T-helper 2 cell treated with Interferon-gamma antibody and Interleukin-4, amounts not matched to agents 100 ng/mL and 5 ng/mL, for 36 hours (primary cell): ENCODE data around the gene DPYSL4. TPM values are rescaled to one million over a fixed set of nuclear protein-coding genes. Genes with fewer than 3 reads are reported as not detected.

Experiments used
- intact Hi-C: fragments of 100-400 bp; cut with micrococcal nuclease; formaldehyde crosslinking; loops from one replicate; pipeline ENCODE4 v1.15.1; 2023
- total RNA-seq: library from RNA; stranded (reverse); gene quantifications from 2 replicates; pipeline ENCODE4 v1.2.3, GENCODE V29; 2022

The DPYSL4 gene
- total RNA-seq, 1 donor from 2014 or later: 11.1 TPM

DNA sequence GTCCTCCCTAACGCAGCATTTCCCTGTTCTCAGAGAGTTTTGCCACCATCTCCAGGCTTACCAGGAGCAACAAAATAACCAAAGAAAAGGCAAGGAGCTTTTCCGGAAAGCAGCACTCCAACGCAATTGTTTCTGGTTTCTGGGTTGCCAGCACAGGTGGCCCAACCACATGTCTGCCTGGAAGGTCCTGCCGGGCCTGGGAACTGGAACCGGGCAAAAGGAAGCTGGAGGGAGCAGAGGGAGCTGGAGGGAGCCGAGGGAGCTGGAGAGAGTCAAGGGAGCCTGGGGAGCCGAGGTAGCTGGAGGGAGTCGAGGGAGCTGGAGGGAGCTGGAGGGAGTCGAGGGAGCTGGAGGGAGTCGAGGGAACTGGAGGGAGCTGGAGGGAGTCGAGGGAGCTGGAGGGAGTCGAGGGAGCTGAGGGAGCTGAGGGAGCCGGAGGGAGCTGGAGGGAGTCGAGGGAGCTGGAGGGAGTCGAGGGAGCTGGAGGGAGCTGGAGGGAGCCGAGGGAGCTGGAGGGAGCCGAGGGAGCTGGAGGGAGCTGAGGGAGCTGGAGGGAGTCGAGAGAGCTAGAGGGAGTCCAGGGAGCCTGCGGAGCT is 66.4 kb downstream of the DPYSL4 start:
- intact Hi-C loops: no loop called here

DNA sequence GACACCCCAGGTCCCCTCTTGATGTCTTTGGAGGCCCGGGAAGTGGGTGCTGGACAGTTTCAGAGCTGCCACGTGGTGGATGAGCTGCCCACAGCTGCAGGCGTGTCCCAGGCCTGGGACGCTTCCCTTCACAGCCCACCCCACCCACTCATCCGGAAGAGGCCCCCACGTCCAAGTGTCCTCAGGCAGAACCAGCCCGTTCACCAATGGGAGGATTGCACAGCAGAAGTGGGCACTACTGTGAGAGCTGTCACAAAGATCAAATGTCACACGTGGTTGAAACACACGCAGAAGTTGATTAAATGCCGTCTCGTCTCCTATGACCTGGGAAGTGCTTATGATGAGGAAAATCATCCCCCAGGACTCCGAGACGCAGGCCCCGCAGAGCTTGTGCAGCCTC is 68.1 kb downstream of the DPYSL4 start:
- intact Hi-C loops: no loop called here

Other genes with a start within 250 kb of the DPYSL4 start
- 39.9 and 41.0 TPM in 2 replicates for gene BNIP3, start 205.0 kb upstream of the DPYSL4 start, total RNA-seq
- gene JAKMIP3, start 121.0 kb upstream of the DPYSL4 start, total RNA-seq: 1.0 and 1.3 TPM in 2 replicates
- gene STK32C, start 121.0 kb downstream of the DPYSL4 start, total RNA-seq: 10.6 and 11.0 TPM in 2 replicates
- 5.4 and 6.3 TPM in 2 replicates for gene LRRC27, start 145.2 kb downstream of the DPYSL4 start, total RNA-seq
- 5.4 and 5.9 TPM in 2 replicates for gene PWWP2B, start 210.3 kb downstream of the DPYSL4 start, total RNA-seq